A673 (cell line): ENCODE data around the gene CAPN9.

Experiments
- CTCF ChIP-seq: fragments of 300-800, 200-600 bp; sonication (generic); conservative IDR thresholded peaks from 2 replicates; pipeline ENCODE4 v1.5.1; 2017; ENCODE audit warnings: low read depth, mild to moderate bottlenecking, antibody characterized with exemption, low read length, moderate library complexity, mixed read lengths
- EZH2 ChIP-seq: fragments of 200-600 bp; sonication (generic); IDR thresholded peaks from 2 replicates; pipeline ENCODE4 v1.6.1; 2017; ENCODE audit warnings: borderline replicate concordance, low read depth, mild to moderate bottlenecking, mixed read lengths, antibody characterized with exemption, low read length; ENCODE audit not compliant: poor library complexity, severe bottlenecking

- TF ChIP-seq CTCF = no peak
- no peak for TF ChIP-seq EZH2
Measured at GRCh38 chr1:230827081-230827681, 80.0 kb downstream of the CAPN9 start.
